Activated naive CD8-positive, alpha-beta T cell treated with anti-CD3 and anti-CD28 coated beads for 36 hours (primary cell): ENCODE results near the gene CEP131. TPM values are rescaled to one million over a fixed set of nuclear protein-coding genes. Genes with fewer than 3 reads are reported as not detected.

Experiments
- DNase-seq: peaks from one replicate; pipeline ENCODE4 v3.0.0; 2021
- H3K27ac Mint-ChIP-seq: one replicate; pipeline ENCODE4 v1.8.0; 2022; ENCODE audit warnings: mild to moderate bottlenecking, moderate library complexity, mixed read lengths
- H3K27me3 Mint-ChIP-seq: one replicate; pipeline ENCODE4 v1.8.0; 2022; ENCODE audit warnings: mild to moderate bottlenecking, mixed read lengths
- H3K36me3 Mint-ChIP-seq: one replicate; pipeline ENCODE4 v1.8.0; 2021; ENCODE audit warnings: mild to moderate bottlenecking, mixed read lengths
- H3K4me1 Mint-ChIP-seq: one replicate; pipeline ENCODE4 v1.8.0; 2021; ENCODE audit warnings: mixed read lengths
- H3K4me3 Mint-ChIP-seq: one replicate; pipeline ENCODE4 v1.8.0; 2022; ENCODE audit warnings: mild to moderate bottlenecking, moderate library complexity, mixed read lengths
- H3K9me3 Mint-ChIP-seq: one replicate; pipeline ENCODE4 v1.8.0; 2022; ENCODE audit warnings: mixed read lengths
- total RNA-seq, 2 experiments: library from RNA; stranded (reverse); gene quantifications; one replicate each; pipeline ENCODE4 v1.2.3, GENCODE V29; 2021

The CEP131 gene
- total RNA-seq, 2 experiments from 2014 or later: 8.6 to 10.2 TPM

GRCh38 chr17:81236784-81237183 lies 14.0 kb upstream of the CEP131 start:
- no peak for DNase-seq
- Mint-ChIP-seq H3K36me3 (peaks cover 19% of the 10 kb centered on the region), H3K9me3 (no peaks in the 10 kb centered on the region), H3K4me1 (peaks cover 23% of the 10 kb centered on the region), H3K27me3 (no peaks in the 10 kb centered on the region), H3K4me3 (no peak overlapping the region), H3K27ac (no peak overlapping the region)

GRCh38 chr17:81235822-81236740 lies 13.3 kb upstream of the CEP131 start:
- Mint-ChIP-seq H3K9me3 (no peaks in the 10 kb centered on the region), H3K36me3 (peaks cover 12% of the 10 kb centered on the region)

GRCh38 chr17:81234940-81235821 lies 12.4 kb upstream of the CEP131 start:
- Mint-ChIP-seq H3K9me3 (no peaks in the 10 kb centered on the region), H3K4me3 (no peak overlapping the region), H3K36me3 (peaks cover 6% of the 10 kb centered on the region), H3K27me3 (no peaks in the 10 kb centered on the region), H3K4me1 (peaks cover 13% of the 10 kb centered on the region), H3K27ac (no peak overlapping the region)
- no peak for DNase-seq

More at GRCh38 chr17:81235822-81236740, 13.3 kb upstream of the CEP131 start:
- Mint-ChIP-seq H3K4me3 (no peak overlapping the region), H3K27ac (no peak overlapping the region), H3K27me3 (no peaks in the 10 kb centered on the region), H3K4me1 (peaks cover 18% of the 10 kb centered on the region)
- DNase-seq: no peak

GRCh38 chr17:81234506-81234855 lies 11.7 kb upstream of the CEP131 start:
- H3K9me3 Mint-ChIP-seq: no peaks in the 10 kb centered on the region
- DNase-seq: no peak
- no peak overlapping the region for H3K27ac Mint-ChIP-seq
- H3K36me3 Mint-ChIP-seq: peaks cover 3% of the 10 kb centered on the region
- H3K27me3 Mint-ChIP-seq: no peaks in the 10 kb centered on the region
- no peak overlapping the region for H3K4me3 Mint-ChIP-seq
- H3K4me1 Mint-ChIP-seq: peaks cover 11% of the 10 kb centered on the region

- Mint-ChIP-seq H3K4me1 (peaks cover 11% of the 10 kb centered on the region), H3K4me3 (no peak overlapping the region)
Observed at GRCh38 chr17:81233811-81234505, 11.2 kb upstream of the CEP131 start.

GRCh38 chr17:81233316-81233715 lies 10.6 kb upstream of the CEP131 start:
- no peak for DNase-seq
- no peaks in the 10 kb centered on the region for H3K9me3 Mint-ChIP-seq
- peaks cover 3% of the 10 kb centered on the region for H3K36me3 Mint-ChIP-seq
- peaks cover 11% of the 10 kb centered on the region for H3K4me1 Mint-ChIP-seq
- H3K4me3 Mint-ChIP-seq: no peak overlapping the region
- H3K27me3 Mint-ChIP-seq: no peaks in the 10 kb centered on the region
- H3K27ac Mint-ChIP-seq: no peak overlapping the region

More at GRCh38 chr17:81233811-81234505, 11.2 kb upstream of the CEP131 start:
- Mint-ChIP-seq H3K36me3 (peaks cover 3% of the 10 kb centered on the region), H3K9me3 (no peaks in the 10 kb centered on the region), H3K27ac (no peak overlapping the region), H3K27me3 (no peaks in the 10 kb centered on the region)
- no peak for DNase-seq

GRCh38 chr17:81232616-81233241 lies 10.0 kb upstream of the CEP131 start:
- no peaks in the 10 kb centered on the region for H3K9me3 Mint-ChIP-seq
- H3K27me3 Mint-ChIP-seq: no peaks in the 10 kb centered on the region
- H3K4me3 Mint-ChIP-seq: no peak overlapping the region
- no peak for DNase-seq
- H3K4me1 Mint-ChIP-seq: peaks cover 9% of the 10 kb centered on the region
- H3K27ac Mint-ChIP-seq: no peak overlapping the region
- peaks cover 3% of the 10 kb centered on the region for H3K36me3 Mint-ChIP-seq

- Mint-ChIP-seq H3K27me3 (no peaks in the 10 kb centered on the region), H3K4me3 (no peak overlapping the region), H3K9me3 (no peaks in the 10 kb centered on the region), H3K36me3 (peaks cover 6% of the 10 kb centered on the region), H3K27ac (no peak overlapping the region), H3K4me1 (peaks cover 5% of the 10 kb centered on the region)
- DNase-seq: no peak
Observed at GRCh38 chr17:81231766-81232581, 9.2 kb upstream of the CEP131 start.

- H3K27me3 Mint-ChIP-seq: no peaks in the 10 kb centered on the region
- H3K4me1 Mint-ChIP-seq: peaks cover 5% of the 10 kb centered on the region
- peaks cover 6% of the 10 kb centered on the region for H3K36me3 Mint-ChIP-seq
- H3K9me3 Mint-ChIP-seq: no peaks in the 10 kb centered on the region
- DNase-seq: no peak
- no peak overlapping the region for H3K27ac Mint-ChIP-seq
- H3K4me3 Mint-ChIP-seq: no peak overlapping the region
Observed at GRCh38 chr17:81231121-81231645, 8.4 kb upstream of the CEP131 start.

- Mint-ChIP-seq H3K36me3 (peaks cover 6% of the 10 kb centered on the region), H3K4me1 (peaks cover 5% of the 10 kb centered on the region), H3K27me3 (no peaks in the 10 kb centered on the region), H3K4me3 (no peak overlapping the region), H3K9me3 (no peaks in the 10 kb centered on the region), H3K27ac (no peak overlapping the region)
- DNase-seq: no peak
Observed at GRCh38 chr17:81230043-81230820, 7.5 kb upstream of the CEP131 start.

GRCh38 chr17:81229666-81229920 lies 6.8 kb upstream of the CEP131 start:
- no peaks in the 10 kb centered on the region for H3K9me3 Mint-ChIP-seq
- peaks cover 6% of the 10 kb centered on the region for H3K36me3 Mint-ChIP-seq
- peaks cover 5% of the 10 kb centered on the region for H3K4me1 Mint-ChIP-seq
- H3K4me3 Mint-ChIP-seq: no peak overlapping the region
- DNase-seq: no peak
- H3K27me3 Mint-ChIP-seq: no peaks in the 10 kb centered on the region
- no peak overlapping the region for H3K27ac Mint-ChIP-seq

- H3K27ac Mint-ChIP-seq: no peak overlapping the region
- peaks cover 5% of the 10 kb centered on the region for H3K4me1 Mint-ChIP-seq
- H3K9me3 Mint-ChIP-seq: no peaks in the 10 kb centered on the region
- DNase-seq: no peak
- peaks cover 6% of the 10 kb centered on the region for H3K36me3 Mint-ChIP-seq
- no peaks in the 10 kb centered on the region for H3K27me3 Mint-ChIP-seq
- no peak overlapping the region for H3K4me3 Mint-ChIP-seq
Observed at GRCh38 chr17:81228834-81229665, 6.3 kb upstream of the CEP131 start.

GRCh38 chr17:81228420-81228819 lies 5.7 kb upstream of the CEP131 start:
- no peak overlapping the region for H3K27ac Mint-ChIP-seq
- DNase-seq: no peak
- no peaks in the 10 kb centered on the region for H3K27me3 Mint-ChIP-seq
- peaks cover 6% of the 10 kb centered on the region for H3K36me3 Mint-ChIP-seq
- H3K4me3 Mint-ChIP-seq: no peak overlapping the region
- no peaks in the 10 kb centered on the region for H3K9me3 Mint-ChIP-seq
- H3K4me1 Mint-ChIP-seq: peaks cover 11% of the 10 kb centered on the region
